Measurements from ENCODE around the gene GALNT12.

GALNT12 gene, protein sequence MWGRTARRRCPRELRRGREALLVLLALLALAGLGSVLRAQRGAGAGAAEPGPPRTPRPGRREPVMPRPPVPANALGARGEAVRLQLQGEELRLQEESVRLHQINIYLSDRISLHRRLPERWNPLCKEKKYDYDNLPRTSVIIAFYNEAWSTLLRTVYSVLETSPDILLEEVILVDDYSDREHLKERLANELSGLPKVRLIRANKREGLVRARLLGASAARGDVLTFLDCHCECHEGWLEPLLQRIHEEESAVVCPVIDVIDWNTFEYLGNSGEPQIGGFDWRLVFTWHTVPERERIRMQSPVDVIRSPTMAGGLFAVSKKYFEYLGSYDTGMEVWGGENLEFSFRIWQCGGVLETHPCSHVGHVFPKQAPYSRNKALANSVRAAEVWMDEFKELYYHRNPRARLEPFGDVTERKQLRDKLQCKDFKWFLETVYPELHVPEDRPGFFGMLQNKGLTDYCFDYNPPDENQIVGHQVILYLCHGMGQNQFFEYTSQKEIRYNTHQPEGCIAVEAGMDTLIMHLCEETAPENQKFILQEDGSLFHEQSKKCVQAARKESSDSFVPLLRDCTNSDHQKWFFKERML

DNA sequence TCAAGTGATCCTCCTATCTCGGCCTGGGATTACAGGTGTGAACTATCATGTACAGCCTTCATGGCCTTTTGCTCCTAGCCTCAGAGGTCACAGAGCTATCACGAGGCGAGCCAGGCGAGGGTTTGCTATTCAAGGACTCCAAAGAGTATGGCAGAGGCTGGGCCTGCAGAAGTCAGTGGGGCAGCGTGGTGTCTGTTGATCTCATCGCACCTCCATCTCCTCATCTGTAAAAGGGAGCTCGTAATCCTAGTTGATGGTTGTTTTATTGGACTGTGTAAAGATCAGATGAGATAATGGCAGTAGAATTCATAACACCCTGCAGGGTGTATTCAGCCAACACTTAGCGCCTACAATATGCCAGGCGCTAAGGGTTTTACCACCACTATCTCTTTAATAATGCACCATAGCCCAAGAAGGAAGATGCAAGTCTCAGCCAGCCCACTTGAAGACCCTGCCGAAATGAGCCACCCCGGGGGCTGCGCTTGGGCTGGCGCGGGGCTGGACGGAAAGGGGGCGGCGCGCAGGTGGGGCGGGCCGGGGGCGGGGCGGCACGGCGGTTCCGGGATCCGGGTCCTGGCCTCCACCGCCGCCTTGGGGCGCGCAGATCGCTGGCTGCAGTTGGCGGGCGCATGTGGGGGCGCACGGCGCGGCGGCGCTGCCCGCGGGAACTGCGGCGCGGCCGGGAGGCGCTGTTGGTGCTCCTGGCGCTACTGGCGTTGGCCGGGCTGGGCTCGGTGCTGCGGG, at the start of gene GALNT12:
Gene GALNT12 (plus strand): TSS at position 601 of the 744 bp plus-strand sequence. CDS start 29 bp downstream, at position 630.
- peak; percentile 54 to 67 for DNase-seq

DNA sequence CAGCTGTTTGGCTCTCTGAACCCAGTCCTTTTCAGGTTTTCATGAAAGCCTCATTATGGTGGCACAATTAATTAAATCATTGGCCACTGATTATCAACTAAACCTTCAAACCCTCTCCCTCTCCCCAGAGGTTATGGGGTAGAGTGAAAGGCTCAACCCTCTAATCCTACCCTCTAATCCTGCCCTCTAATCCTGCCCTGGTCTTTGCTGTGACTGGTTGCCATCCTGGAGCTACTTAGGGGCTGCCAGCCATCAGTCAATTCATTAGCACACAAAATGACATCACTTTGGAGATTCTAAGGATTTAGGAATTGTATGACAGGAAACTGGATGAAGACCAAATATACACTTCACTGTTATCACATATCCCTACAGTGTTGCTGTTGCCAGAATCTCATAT, 47.2 kb upstream of the GALNT12 start:
- no peak for DNase-seq

DNA sequence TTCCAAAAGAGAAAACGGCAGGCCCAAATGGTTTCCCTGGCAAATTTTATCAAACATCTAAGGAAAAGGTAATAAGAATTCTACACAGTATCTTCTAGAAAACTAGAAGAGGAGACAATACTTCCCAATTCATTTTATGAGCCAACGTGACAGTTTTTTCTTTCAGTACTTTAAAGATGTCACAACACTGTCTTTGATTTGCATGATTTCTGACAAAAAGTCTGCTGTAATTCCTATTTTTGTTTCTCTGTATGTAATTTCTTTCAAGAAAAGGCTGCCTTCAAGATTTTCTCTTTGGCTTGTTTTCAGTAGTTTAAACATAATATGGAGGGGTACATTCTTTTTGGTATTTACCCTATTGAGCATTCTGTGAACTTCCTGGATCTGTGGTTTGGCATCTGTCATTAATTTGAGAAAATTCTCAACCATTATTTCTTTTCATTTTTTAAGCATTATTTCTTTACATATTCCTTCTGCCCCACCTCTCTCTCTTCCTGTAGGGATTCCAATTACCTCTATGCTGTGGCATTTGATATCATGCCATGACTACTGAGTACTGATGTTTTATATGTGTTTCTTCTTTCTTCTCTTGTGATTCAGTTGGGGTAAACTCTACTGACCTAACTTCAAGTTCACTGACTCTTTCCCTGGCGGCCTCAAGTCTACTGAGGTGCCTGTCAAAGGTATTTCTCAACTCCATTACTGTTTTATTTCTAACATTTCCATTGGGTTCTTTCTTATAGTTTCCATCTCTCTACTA, 43.3 kb upstream of the GALNT12 start:
- DNase-seq: no peak

DNA sequence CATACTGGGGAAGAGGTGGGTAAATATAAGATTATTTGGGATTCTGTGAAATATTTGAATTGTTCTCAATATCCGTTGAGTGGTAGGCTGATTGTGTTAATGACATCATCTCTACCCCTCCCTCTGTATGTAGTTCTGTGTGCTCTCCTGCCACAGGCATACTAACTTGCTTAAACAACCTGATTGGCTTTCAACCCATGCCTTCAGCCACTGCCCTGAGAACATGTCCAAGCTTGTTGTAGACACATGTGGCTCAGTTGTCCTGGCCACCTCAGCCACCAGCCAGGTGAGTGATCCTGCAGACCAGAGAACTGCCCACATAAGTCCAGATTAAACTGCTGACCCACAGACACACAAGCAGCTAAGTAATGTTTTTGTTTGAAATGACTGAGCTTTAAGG, 42.2 kb upstream of the GALNT12 start:
- DNase-seq: no peak

DNA sequence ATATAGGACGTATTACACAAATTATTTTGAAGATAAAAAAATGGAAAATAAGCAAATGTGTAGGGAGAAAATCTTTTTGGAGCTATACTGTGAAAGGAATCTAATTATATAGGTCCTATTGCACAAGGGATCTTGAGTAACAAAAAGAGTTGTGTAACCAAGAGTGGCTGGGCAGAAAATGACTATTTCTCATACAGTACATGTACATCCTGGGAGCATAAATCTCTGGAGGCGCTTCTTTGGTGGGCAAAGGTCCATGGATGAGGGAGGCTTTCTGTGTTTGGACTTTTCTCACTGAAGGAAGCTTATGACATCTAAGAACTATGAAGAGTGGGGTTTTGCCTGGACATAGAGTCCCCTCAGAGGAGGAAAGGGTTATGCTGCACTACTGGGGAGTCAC, 40.9 kb upstream of the GALNT12 start:
- DNase-seq: no peak

GRCh38 chr9:98767196-98767595, 40.3 kb upstream of the GALNT12 start:
- no peak for DNase-seq

DNA sequence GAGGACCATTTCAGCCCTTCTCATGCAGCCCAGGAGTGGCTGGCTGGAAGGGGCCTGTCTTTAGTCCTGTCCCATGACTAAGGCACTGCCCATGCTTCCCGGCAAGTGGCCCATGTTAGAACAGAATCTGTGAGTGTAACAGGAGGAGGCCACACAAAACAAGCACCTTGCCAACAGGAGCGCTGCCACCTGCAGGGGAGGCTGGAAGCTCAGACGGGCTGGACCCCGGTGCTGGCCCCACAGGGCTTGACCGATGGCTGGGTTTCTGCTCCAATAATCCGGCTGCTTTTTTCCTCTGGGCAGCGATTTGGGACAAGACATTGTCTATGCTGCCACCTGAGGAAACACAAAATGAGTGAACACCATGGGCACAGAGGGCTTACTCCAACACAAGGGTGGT, 39.6 kb upstream of the GALNT12 start:
- DNase-seq: no peak

- DNase-seq: no peak
Observed at GRCh38 chr9:98768344-98768743, 39.1 kb upstream of the GALNT12 start.

GRCh38 chr9:98770717-98771116, 36.8 kb upstream of the GALNT12 start:
- no peak for DNase-seq

DNA sequence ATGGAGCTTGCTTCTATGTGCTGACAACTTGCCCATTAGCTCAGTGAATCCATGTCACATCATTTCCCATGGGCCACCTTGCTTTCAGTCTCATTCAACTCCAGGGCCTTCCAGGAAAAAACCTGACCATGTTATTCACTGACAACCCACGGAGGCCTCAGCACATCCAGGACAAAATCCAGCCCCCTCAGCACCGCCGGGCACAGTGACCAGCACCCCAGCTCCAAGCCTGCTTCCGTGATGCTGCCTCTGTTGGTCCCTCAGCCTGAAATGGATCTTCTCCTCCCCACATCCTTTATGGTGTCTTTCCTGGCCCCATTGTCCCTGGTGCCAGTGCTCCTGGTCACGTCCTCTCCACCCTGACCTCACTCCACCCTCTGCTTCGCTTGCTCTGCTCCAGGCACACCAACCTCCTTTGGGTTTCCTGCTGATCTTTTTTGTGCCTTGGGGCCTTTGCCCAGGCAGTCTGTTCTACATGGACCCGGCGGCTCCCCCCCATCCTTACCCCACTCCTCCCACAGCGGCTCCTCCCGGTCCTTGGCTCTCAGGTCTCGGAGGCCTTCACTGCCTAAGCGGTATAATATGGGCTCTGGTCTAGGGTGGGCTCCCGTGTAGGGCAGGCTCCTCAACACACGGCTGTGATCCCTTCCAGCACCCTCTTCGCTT, 36.1 kb upstream of the GALNT12 start:
- DNase-seq: no peak

GRCh38 chr9:98772364-98773155, 34.9 kb upstream of the GALNT12 start:
- no peak for DNase-seq

- DNase-seq: no peak
Observed at GRCh38 chr9:98773721-98774120, 33.7 kb upstream of the GALNT12 start.

DNA sequence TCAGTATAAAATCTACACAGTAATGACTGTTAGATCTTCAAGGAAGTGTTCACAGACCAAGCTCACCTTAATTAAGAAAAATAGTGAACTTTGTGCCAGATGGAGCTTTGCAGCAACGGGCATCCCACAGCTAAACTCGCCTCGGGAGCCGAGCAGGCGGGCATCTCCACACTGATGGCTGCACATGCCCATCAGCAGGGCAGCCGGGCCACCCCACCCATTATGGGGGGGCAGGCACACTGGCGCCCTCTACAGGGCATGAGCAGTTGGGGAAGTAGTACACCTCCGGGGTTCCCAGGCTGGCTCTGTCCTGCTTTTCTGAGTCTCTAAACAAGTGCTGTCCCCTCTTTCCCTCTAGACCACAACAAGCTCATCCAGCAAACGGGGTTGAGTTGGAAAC, 32.7 kb upstream of the GALNT12 start:
- peak; percentile 41 to 43 for DNase-seq

- peak; percentile 21 to 32 for DNase-seq
Observed at GRCh38 chr9:98775831-98776441, 31.5 kb upstream of the GALNT12 start.

DNA sequence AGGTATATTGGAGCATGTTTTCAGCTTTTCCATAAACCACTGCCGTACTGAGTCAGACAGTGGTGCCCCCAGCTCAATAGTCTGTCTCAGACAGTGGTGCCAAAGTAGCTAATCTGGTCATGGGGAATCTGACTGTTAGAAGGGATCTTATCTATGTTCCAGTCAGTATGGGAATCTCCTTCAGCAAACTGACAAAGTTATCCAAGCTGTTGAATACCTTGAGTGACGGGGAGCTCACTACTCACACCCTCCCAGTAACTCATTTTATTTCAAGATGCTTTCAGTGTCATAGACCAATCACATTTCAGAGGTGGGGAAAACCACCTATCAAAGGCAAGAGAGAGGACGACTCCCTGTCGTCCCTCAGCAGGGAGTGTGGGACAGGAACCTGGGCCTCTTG, 29.9 kb upstream of the GALNT12 start:
- no peak for DNase-seq

DNA sequence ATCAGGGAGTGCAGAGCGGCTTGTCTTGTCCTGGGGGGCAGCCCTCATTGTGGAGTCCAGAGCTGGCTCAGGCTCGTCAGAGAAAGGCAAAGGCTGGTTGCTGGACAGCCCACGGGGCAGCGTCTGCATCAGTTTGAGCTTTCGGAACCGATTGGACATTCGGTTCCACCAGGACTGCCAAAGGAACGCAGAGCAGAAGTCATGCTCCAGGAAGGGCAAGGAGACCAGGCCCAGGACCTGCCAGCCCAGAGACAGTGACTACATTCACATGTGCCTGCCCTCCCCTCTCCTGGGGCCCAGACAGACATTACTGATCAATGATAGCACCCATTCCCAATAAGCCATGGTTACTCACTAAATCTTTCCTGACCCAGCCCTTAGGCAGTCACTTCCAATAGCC, 29.2 kb upstream of the GALNT12 start:
- DNase-seq: no peak

DNA sequence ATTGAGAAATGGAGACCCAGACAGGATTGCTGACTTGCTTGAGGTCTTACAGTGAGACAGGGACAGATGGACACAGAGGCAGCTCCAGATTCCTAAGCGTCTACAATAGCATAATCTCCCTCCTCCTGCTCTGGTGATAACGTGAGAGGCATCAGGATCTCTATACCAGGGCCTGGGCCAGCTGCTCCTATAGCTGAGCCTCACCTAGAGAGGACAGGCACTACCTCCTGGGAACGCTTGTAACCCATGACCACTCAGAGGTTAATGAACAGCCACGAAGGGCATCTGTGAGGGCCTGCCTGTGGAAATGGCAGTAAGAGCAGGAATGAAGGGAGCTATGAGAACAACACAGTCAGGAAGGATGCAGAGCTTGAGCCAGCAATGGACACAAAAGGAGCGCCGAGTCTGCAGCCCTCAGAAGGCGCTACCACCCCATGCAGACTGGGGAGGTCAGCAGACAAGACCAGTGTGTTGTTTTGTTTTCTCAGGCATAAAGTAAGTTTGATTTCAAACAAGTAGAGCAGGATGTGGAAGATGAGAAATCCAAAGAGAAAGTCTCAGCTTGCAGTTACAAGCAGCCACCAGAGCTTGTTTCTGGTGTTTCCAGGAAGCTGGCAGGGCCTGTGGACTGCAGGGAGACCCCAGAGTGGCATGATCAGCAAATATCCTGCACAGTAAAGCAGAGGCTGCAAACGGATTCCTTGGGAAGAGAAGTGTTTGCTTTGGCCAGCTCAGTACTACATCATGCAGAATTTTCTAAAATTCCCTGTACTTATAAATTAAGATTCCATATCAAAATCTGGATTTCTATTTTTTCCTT, 28.5 kb upstream of the GALNT12 start:
- DNase-seq: no peak

- DNase-seq: no peak
Observed at GRCh38 chr9:98780059-98780749, 27.3 kb upstream of the GALNT12 start.

- no peak for DNase-seq
Observed at GRCh38 chr9:98781588-98782383, 25.7 kb upstream of the GALNT12 start.

Measured in stimulated activated CD4-positive, alpha-beta T cell treated with anti-CD3 and anti-CD28 coated beads, Interleukin-2, amount 100 ng/mL, for 24 hours (primary cell).